HepG2 (cell line): ENCODE data around the gene PARM1. TPM values are rescaled to one million over a fixed set of nuclear protein-coding genes. Genes with fewer than 3 reads are reported as not detected.
"Not testable (repeated sequence)": the region's sequence is repeated elsewhere in the genome, so short reads cannot be mapped to it uniquely, and the experiment has no call there.

ENCODE experiments used
- ATAC-seq: fragments of 200-7000 bp; cut with Tn5 transposase; 3 replicates; pipeline ENCODE4 v1.9.1; 2020; ENCODE audit warnings: mild to moderate bottlenecking, moderate library complexity
- BruUV-seq: library from RNA; stranded (reverse); fragments of 400-500 nt; replicated peaks from 2 replicates; lab custom pipeline; 2021; lab: Mats Ljungman, UMichigan
- CTCF ChIA-PET: fragments of 300-600 bp; formaldehyde crosslinking; extraction: SDS; loops from one replicate; lab custom pipeline; 2021; ENCODE audit warnings: low total read pairs, inconsistent platforms, low intra/inter-chr PET ratio; lab: Yijun Ruan, JAX
- POLR2A ChIA-PET: fragments of 350-600 bp; sonication (Branson Sonifier 250); formaldehyde crosslinking; loops from one replicate; lab custom pipeline; 2020; ENCODE audit warnings: antibody characterized with exemption, inconsistent platforms; lab: Yijun Ruan, JAX
- DNase-seq: peaks from one replicate; pipeline ENCODE4 v3.0.0-alpha.2; 2015; ENCODE audit warnings: low spot score
- FAIRE-seq: peaks from 3 replicates; lab custom pipeline; 2011; peaks lifted over from hg19 to GRCh38; lab: Jason Lieb, UNC
- H2AFZ ChIP-seq: one replicate; pipeline ENCODE4 v1.6.1; 2011; ENCODE audit warnings: low read length, inconsistent platforms
- H3K27ac ChIP-seq: fragments of 300-600 bp; 3 replicates; pipeline ENCODE4 v1.8.0; 2011; ENCODE audit warnings: mixed run types, mild to moderate bottlenecking, mixed read lengths, low read length, inconsistent platforms; ENCODE audit not compliant: insufficient read depth; ENCODE audit errors: extremely low read length
- H3K27me3 ChIP-seq, 2 experiments: fragments of 200-600 bp in 1 of 2; 2 replicates in 1 of 2; 3 replicates in 1 of 2; pipeline versions ENCODE4 v1.6.0 to v1.8.0; 2011; ENCODE audit warnings: low read length in 2 of 2, mild to moderate bottlenecking in 2 of 2, moderate library complexity in 2 of 2, inconsistent platforms in 1 of 2; ENCODE audit not compliant: insufficient read depth in 2 of 2, control insufficient read depth in 1 of 2
- H3K36me3 ChIP-seq, 2 experiments: fragments of 200-600 bp in 1 of 2; replicated peaks in 1 of 2; 2 replicates in 1 of 2; 3 replicates in 1 of 2; pipeline versions ENCODE4 v1.5.1 to v1.8.0; 2011; ENCODE audit warnings: low read length in 2 of 2, inconsistent platforms in 1 of 2; ENCODE audit not compliant: insufficient read depth in 2 of 2, control insufficient read depth in 1 of 2
- H3K4me1 ChIP-seq: 2 replicates; pipeline ENCODE4 v1.5.1; 2012; ENCODE audit warnings: low read length, inconsistent platforms; ENCODE audit not compliant: insufficient read depth
- H3K4me2 ChIP-seq: 2 replicates; pipeline ENCODE4 v1.6.0; 2011; ENCODE audit warnings: low read depth, low read length, inconsistent platforms
- H3K4me3 ChIP-seq, 3 experiments: fragments of 200-600 bp in 1 of 3; sonication (generic), shearing (Covaris generic) in 1 of 3; replicated peaks in 1 of 3; 2 replicates each; pipeline ENCODE4 v1.5.1; 2011 to 2016; ENCODE audit warnings: low read length in 3 of 3, inconsistent platforms in 2 of 3, low read depth in 2 of 3, mild to moderate bottlenecking in 2 of 3, control low read depth in 1 of 3, mixed read lengths in 1 of 3; ENCODE audit not compliant: insufficient read depth in 1 of 3
- H3K79me2 ChIP-seq: one replicate; pipeline ENCODE4 v1.6.1; 2011; ENCODE audit warnings: low read length, inconsistent platforms; ENCODE audit not compliant: insufficient read depth
- H3K9ac ChIP-seq: 2 replicates; pipeline ENCODE4 v1.6.0; 2011; ENCODE audit warnings: mild to moderate bottlenecking, low read depth, low read length, inconsistent platforms; ENCODE audit not compliant: insufficient read depth
- H3K9me3 ChIP-seq: 2 replicates; pipeline ENCODE4 v1.5.1; 2012; ENCODE audit warnings: mild to moderate bottlenecking, low read length
- H4K20me1 ChIP-seq: 2 replicates; pipeline ENCODE4 v1.6.0; 2011; ENCODE audit warnings: inconsistent platforms, mild to moderate bottlenecking, low read length, moderate library complexity; ENCODE audit not compliant: insufficient read depth
- CHD2 ChIP-seq: IDR thresholded peaks from 2 replicates; pipeline ENCODE4 v1.6.1; 2011; ENCODE audit warnings: low read depth, low read length, improper control_type of control experiment
- PHB2 ChIP-seq: fragments of 450-650 bp; IDR thresholded peaks from 2 replicates; pipeline ENCODE4 v1.6.1; 2018; ENCODE audit not compliant: partially characterized antibody
- RBFOX2 ChIP-seq: fragments of 200-400 bp; formaldehyde crosslinking; IDR thresholded peaks from 2 replicates; pipeline ENCODE4 v1.6.1; 2017; ENCODE audit warnings: low read depth, mild to moderate bottlenecking, low read length
- STAT6 ChIP-seq: sonication (generic); formaldehyde crosslinking; IDR thresholded peaks from 2 replicates; pipeline ENCODE4 v1.4.0; 2020; ENCODE audit warnings: missing genetic modification reagents, mild to moderate bottlenecking, borderline replicate concordance
- TEF ChIP-seq: sonication (generic); formaldehyde crosslinking; IDR thresholded peaks from 2 replicates; pipeline ENCODE4 v1.5.0; 2020; ENCODE audit warnings: missing genetic modification reagents
- ZBTB44 ChIP-seq: sonication (generic); formaldehyde crosslinking; IDR thresholded peaks from 2 replicates; pipeline ENCODE4 v1.4.0; 2020; ENCODE audit warnings: missing genetic modification reagents
- WGBS: methylation state at CpG from one replicate; pipeline ENCODE4 v1.1.6; 2017; ENCODE audit warnings: low lambda C conversion rate; 5-methylcytosine and 5-hydroxymethylcytosine counted together
- in situ Hi-C: cut with HindIII; loops from 2 replicates; pipeline ENCODE4 v1.10.0; 2017; ENCODE audit warnings: low pct_unique_long_range_greater_than_20kb; ENCODE audit not compliant: extremely low pct_ligation_motif_present
- intact Hi-C: fragments of 100-400 bp; cut with micrococcal nuclease; formaldehyde crosslinking; loops from one replicate; pipeline ENCODE4 v1.10.0; 2022; ENCODE audit not compliant: unreplicated experiment
- polyA plus RNA-seq, 8 experiments: library from polyadenylated mRNA; depleted of rRNA in 3 of 8; stranded (reverse) in 7 of 8; unstranded in 1 of 8; fragments of >200 nt; fragmentation: Illumina TruSeq in 4 of 8; extraction: Trizol in 4 of 8; gene quantifications; 2 replicates each; pipeline versions ENCODE4 v1.2.1 to v1.2.3, GENCODE V29; 2011 to 2016; ENCODE audit warnings: low read depth in 4 of 8, missing spikeins in 1 of 8, mixed read lengths in 1 of 8; ENCODE audit not compliant: insufficient read depth in 1 of 8
- total RNA-seq, 5 experiments: library from RNA; depleted of rRNA; stranded (reverse); fragments of >200 nt; fragmentation: Illumina TruSeq; extraction: Trizol; gene quantifications; 2 replicates each; pipeline ENCODE4 v1.2.3, GENCODE V29; 2016; ENCODE audit warnings: low read depth in 1 of 5

Gene PARM1
- total and polyA plus RNA-seq, 2 of the 13 experiments (the other 11 are each of a cell fraction or from before 2014, with no cell fraction given), result not detected

- no peak for TF ChIP-seq ZBTB44 (CRISPR knock-in tag)
- TF ChIP-seq CHD2, result no peak
- TF ChIP-seq PHB2, result no peak
- TF ChIP-seq TEF (CRISPR knock-in tag), result no peak
- no peak for TF ChIP-seq RBFOX2
- no peak for TF ChIP-seq STAT6 (CRISPR knock-in tag)
- TF ChIP-seq, all 625 proteins: peak for 0
These were observed 57.5 kb downstream of the PARM1 start (continued) for GRCh38 chr4:74990276-74990875.

- H3K4me3 ChIP-seq, BruUV-seq, H3K4me1 ChIP-seq, H3K9ac ChIP-seq, FAIRE-seq, H3K27me3 ChIP-seq, CTCF ChIA-PET, POLR2A ChIA-PET, ATAC-seq, DNase-seq, H3K27ac ChIP-seq, H3K36me3 ChIP-seq, in situ Hi-C loops, H3K79me2 ChIP-seq, H3K9me3 ChIP-seq, H3K4me2 ChIP-seq, H2AFZ ChIP-seq, intact Hi-C loops, H4K20me1 ChIP-seq: not testable (repeated sequence)
- 17% methylated on average over 2 of the region's 2 CpGs for WGBS
These were observed 61.5 kb downstream of the PARM1 start for GRCh38 chr4:74994436-74994835.
